IMR-90 (cell line): Measurements from ENCODE around the gene PTGS2. TPM values are rescaled to one million over a fixed set of nuclear protein-coding genes. Genes with fewer than 3 reads are reported as not detected.

Experiments
- ATAC-seq: fragments of 200-7000 bp; cut with Tn5 transposase; 2 replicates; pipeline ENCODE4 v1.9.1; 2020; ENCODE audit warnings: low read depth, mild to moderate bottlenecking, moderate library complexity
- BruUV-seq: library from RNA; stranded (reverse); fragments of 400-500 nt; replicated peaks from 2 replicates; lab custom pipeline; 2021; lab: Mats Ljungman, UMichigan
- CTCF ChIA-PET: fragments of 300-600 bp; formaldehyde crosslinking; extraction: SDS; loops from one replicate; lab custom pipeline; 2021; ENCODE audit warnings: antibody characterized with exemption; lab: Yijun Ruan, JAX
- POLR2A ChIA-PET: fragments of 300-600 bp; sonication (Branson Sonifier 250); formaldehyde crosslinking; loops from one replicate; lab custom pipeline; 2022; ENCODE audit warnings: antibody characterized with exemption; ENCODE audit not compliant: unreplicated experiment; lab: Charles Lee
- DNase-seq: peaks from one replicate; pipeline ENCODE4 v3.0.0; 2013
- H2AFZ ChIP-seq: replicated peaks from 2 replicates; pipeline ENCODE3; 2013; ENCODE audit warnings: low read length, mild to moderate bottlenecking; ENCODE audit not compliant: poor library complexity
- H2AK5ac ChIP-seq: 2 replicates; pipeline ENCODE4 v1.6.1; 2013; ENCODE audit warnings: low read depth, low read length, inconsistent platforms
- H2AK9ac ChIP-seq: replicated peaks from 2 replicates; pipeline ENCODE3; 2013; ENCODE audit warnings: mild to moderate bottlenecking, low read depth, low read length, moderate library complexity; ENCODE audit not compliant: poor library complexity
- H2BK120ac ChIP-seq: 2 replicates; pipeline ENCODE4 v1.6.1; 2013; ENCODE audit warnings: low read depth, low read length, inconsistent platforms
- H2BK15ac ChIP-seq: 3 replicates; pipeline ENCODE4 v1.6.1; 2013; ENCODE audit warnings: low read depth, low read length, inconsistent platforms
- H2BK20ac ChIP-seq: 2 replicates; pipeline ENCODE4 v1.6.1; 2013; ENCODE audit warnings: low read depth, mild to moderate bottlenecking, inconsistent platforms, low read length, moderate library complexity
- H2BK5ac ChIP-seq: 2 replicates; pipeline ENCODE4 v1.6.1; 2013; ENCODE audit warnings: mild to moderate bottlenecking, low read depth, low read length, inconsistent platforms; ENCODE audit not compliant: poor library complexity, severe bottlenecking
- H3K14ac ChIP-seq: replicated peaks from 2 replicates; pipeline ENCODE4 v1.6.1; 2013; ENCODE audit warnings: low read depth, low read length, inconsistent platforms
- H3K18ac ChIP-seq: 2 replicates; pipeline ENCODE4 v1.6.1; 2013; ENCODE audit warnings: low read depth, low read length, control low read depth
- H3K23ac ChIP-seq: 2 replicates; pipeline ENCODE4 v1.6.1; 2013; ENCODE audit warnings: low read depth, low read length, inconsistent platforms
- H3K27ac ChIP-seq: 2 replicates; pipeline ENCODE4 v1.5.1; 2013; ENCODE audit warnings: mild to moderate bottlenecking, control low read depth, low read length; ENCODE audit not compliant: insufficient read depth
- H3K27me3 ChIP-seq: 2 replicates; pipeline ENCODE4 v1.6.1; 2013; ENCODE audit warnings: low read length; ENCODE audit not compliant: control insufficient read depth, insufficient read depth
- H3K36me3 ChIP-seq: 2 replicates; pipeline ENCODE4 v1.6.1; 2013; ENCODE audit warnings: low read length, mixed read lengths; ENCODE audit not compliant: control insufficient read depth, insufficient read depth
- H3K4ac ChIP-seq: 2 replicates; pipeline ENCODE4 v1.6.1; 2013; ENCODE audit warnings: low read depth, low read length, inconsistent platforms
- H3K4me1 ChIP-seq: 2 replicates; pipeline ENCODE4 v1.6.1; 2013; ENCODE audit warnings: low read length, mixed read lengths; ENCODE audit not compliant: control insufficient read depth, insufficient read depth
- H3K4me2 ChIP-seq: 2 replicates; pipeline ENCODE4 v1.6.1; 2013; ENCODE audit warnings: low read depth, mild to moderate bottlenecking, control low read depth, low read length, moderate library complexity
- H3K4me3 ChIP-seq: 2 replicates; pipeline ENCODE4 v1.5.1; 2013; ENCODE audit warnings: low read depth, mild to moderate bottlenecking, control low read depth, low read length, moderate library complexity; ENCODE audit not compliant: insufficient read depth
- H3K56ac ChIP-seq: 2 replicates; pipeline ENCODE4 v1.6.1; 2013; ENCODE audit warnings: low read length, inconsistent platforms; ENCODE audit not compliant: insufficient read depth; ENCODE audit errors: extremely low read depth
- H3K79me1 ChIP-seq, 2 experiments: 2 replicates each; pipeline ENCODE4 v1.6.1; 2013; ENCODE audit warnings: low read length in 2 of 2, inconsistent platforms in 1 of 2, low read depth in 1 of 2
- H3K9ac ChIP-seq: 2 replicates; pipeline ENCODE4 v1.6.1; 2013; ENCODE audit warnings: low read depth, low read length, control low read depth
- H3K9me1 ChIP-seq: 2 replicates; pipeline ENCODE4 v1.6.1; 2013; ENCODE audit warnings: low read length, inconsistent platforms; ENCODE audit not compliant: insufficient read depth
- H3K9me3 ChIP-seq: 2 replicates; pipeline ENCODE4 v1.6.1; 2013; ENCODE audit warnings: low read length; ENCODE audit not compliant: control insufficient read depth, insufficient read depth
- H4K20me1 ChIP-seq: 2 replicates; pipeline ENCODE4 v1.6.1; 2013; ENCODE audit warnings: low read length, inconsistent platforms; ENCODE audit not compliant: insufficient read depth
- H4K5ac ChIP-seq: 2 replicates; pipeline ENCODE4 v1.6.1; 2013; ENCODE audit warnings: mild to moderate bottlenecking, low read depth, low read length, control low read depth
- H4K8ac ChIP-seq, 2 experiments: 2 replicates each; pipeline ENCODE4 v1.6.1; 2013; ENCODE audit warnings: low read depth in 2 of 2, low read length in 2 of 2, control low read depth in 1 of 2, inconsistent platforms in 1 of 2
- H4K91ac ChIP-seq: 2 replicates; pipeline ENCODE4 v1.6.1; 2013; ENCODE audit warnings: low read depth, low read length, inconsistent platforms; ENCODE audit not compliant: insufficient read depth
- CEBPB ChIP-seq: IDR thresholded peaks from 2 replicates; pipeline ENCODE4 v1.6.1; 2012; ENCODE audit warnings: low read depth, low read length, improper control_type of control experiment
- POLR2A ChIP-seq: IDR thresholded peaks from 2 replicates; pipeline ENCODE4 v1.6.1; 2012; ENCODE audit warnings: mild to moderate bottlenecking, low read depth, low read length
- SMC3 ChIP-seq: fragments of 150-350 bp; IDR thresholded peaks from 2 replicates; pipeline ENCODE4 v1.6.1; 2016; ENCODE audit warnings: low read depth, mild to moderate bottlenecking, antibody characterized with exemption, low read length, moderate library complexity
- WGBS, 2 experiments: methylation state at CpG; one replicate each; pipeline versions ENCODE4 v1.1.5 to v1.1.7; 2013; ENCODE audit warnings: missing lambda C conversion rate in 2 of 2; ENCODE audit not compliant: insufficient read length in 1 of 2; ENCODE audit errors: extremely low coverage in 2 of 2; 5-methylcytosine and 5-hydroxymethylcytosine counted together
- dilution Hi-C: fragments of 300-500 bp; cut with HindIII; formaldehyde crosslinking; loops from one replicate; pipeline ENCODE4 v1.14.3; 2018; ENCODE audit warnings: low sequenced_read_pairs; ENCODE audit not compliant: unreplicated experiment
- in situ Hi-C: fragments of 300-500 bp; cut with MboI; formaldehyde crosslinking; loops from 3 replicates; pipeline ENCODE4 v1.14.3; 2019; ENCODE audit warnings: low sequenced_read_pairs, inconsistent platforms, mixed read lengths
- intact Hi-C: fragments of 100-400 bp; cut with micrococcal nuclease; formaldehyde crosslinking; loops from 2 replicates; pipeline ENCODE4 v1.10.0; 2022
- polyA plus RNA-seq, 3 experiments: library from polyadenylated mRNA; depleted of rRNA; stranded (reverse); fragments of >200 nt; gene quantifications; 2 replicates each; pipeline ENCODE4 v1.2.3, GENCODE V29; 2012; ENCODE audit warnings: low replicate concordance in 1 of 3
- total RNA-seq: library from RNA; depleted of rRNA; stranded (reverse); fragments of >200 nt; gene quantifications from 2 replicates; pipeline ENCODE4 v1.2.3, GENCODE V29; 2012

PTGS2 gene
- total and polyA plus RNA-seq, 2 of the 4 experiments (the other 2 are of a cell fraction) = 3.4 to 4.8 TPM

GRCh38 chr1:186681801-186682200 lies 1.6 kb upstream of the PTGS2 start:
- no peak overlapping the region for H4K91ac ChIP-seq
- no peak overlapping the region for H3K4me2 ChIP-seq
- ATAC-seq (no peak), DNase-seq (peak; percentile 55)
- no peak overlapping the region for H2BK5ac ChIP-seq
- no peaks in the 10 kb centered on the region; the same call in 1 of the 2 replicates for H3K36me3 ChIP-seq
- TF ChIP-seq CEBPB (peak; percentile 56; the same call in 1 of the 2 replicates), POLR2A (no peak; the same call in 1 of the 2 replicates), SMC3 (no peak)
- H2AK9ac ChIP-seq = no peak overlapping the region
- no peak overlapping the region for H4K5ac ChIP-seq
- H3K56ac ChIP-seq = no peak overlapping the region
- dilution Hi-C loops (no loop called here), in situ Hi-C loops (loop anchor here (5.0 to 10.0 kb wide), 2 partner anchors 200 to 303 kb away; no protein-coding TSS in a partner anchor), intact Hi-C loops (loop anchor here (1.0 to 5.0 kb wide), 5 partner anchors 74 to 306 kb away; partner anchors contain the start of genes ODR4, PLA2G4A and TPR)
- H3K27me3 ChIP-seq = no peaks in the 10 kb centered on the region
- BruUV-seq = no TSS peak
- H3K4me1 ChIP-seq = no peaks in the 10 kb centered on the region
- H3K4me3 ChIP-seq = no peak overlapping the region
- no peak overlapping the region for H2AFZ ChIP-seq
- H3K9me3 ChIP-seq = no peaks in the 10 kb centered on the region
- H2BK15ac ChIP-seq = no peak overlapping the region
- H4K20me1 ChIP-seq = no peaks in the 10 kb centered on the region; the same call in 1 of the 2 replicates
- no peak overlapping the region for H2AK5ac ChIP-seq
- no peak overlapping the region for H3K14ac ChIP-seq
- no peak overlapping the region for H3K27ac ChIP-seq
- H4K8ac ChIP-seq = no peak overlapping the region
- H2BK120ac ChIP-seq = no peak overlapping the region
- H3K23ac ChIP-seq = no peak overlapping the region
- H3K9me1 ChIP-seq = no peaks in the 10 kb centered on the region
- ChIA-PET CTCF (no interaction called here), POLR2A (no interaction called here)
- no CpG with 5 or more reads among the region's 2 CpGs for WGBS, 2 experiments
- no peak overlapping the region for H3K18ac ChIP-seq
- H2BK20ac ChIP-seq = no peak overlapping the region
- no peak overlapping the region for H3K4ac ChIP-seq
- no peak overlapping the region for H3K9ac ChIP-seq
- H3K79me1 ChIP-seq = no peaks in the 10 kb centered on the region
